HG03135 (cell line): ENCODE results near the gene AMZ2.

Experiments
- ATAC-seq: cut with Tn5 transposase; IDR thresholded peaks from one replicate; pipeline ENCODE4 v1.9.1; 2021; ENCODE audit warnings: mild to moderate bottlenecking, moderate library complexity; ENCODE audit not compliant: unreplicated experiment

The AMZ2 gene

GRCh38 chr17:68289936-68290267 is 42.1 kb downstream of the AMZ2 start:
- no peak for ATAC-seq

GRCh38 chr17:68290268-68290954 is 42.6 kb downstream of the AMZ2 start:
- ATAC-seq = no peak

GRCh38 chr17:68290955-68291835 is 43.4 kb downstream of the AMZ2 start, which contains the start of the genes ARSG and SLC16A6:
Gene ARSG (plus strand): TSS chr17:68291495. CDS start chr17:68307494, 15,999 bp downstream.
Gene SLC16A6 (minus strand): TSS chr17:68291127. CDS start chr17:68278320, 12,807 bp downstream.
- ATAC-seq = peak; percentile 52

- peak; percentile 58 for ATAC-seq
Measured at GRCh38 chr17:68291836-68292688, 44.2 kb downstream of the AMZ2 start.

- ATAC-seq = no peak
Measured at GRCh38 chr17:68292689-68293040, 44.8 kb downstream of the AMZ2 start.

GRCh38 chr17:68293490-68294195 is 45.8 kb downstream of the AMZ2 start:
- no peak for ATAC-seq

- no peak for ATAC-seq
Measured at GRCh38 chr17:68294196-68294555, 46.3 kb downstream of the AMZ2 start.

GRCh38 chr17:68294617-68295016 is 46.8 kb downstream of the AMZ2 start:
- no peak for ATAC-seq

GRCh38 chr17:68295086-68295485 is 47.2 kb downstream of the AMZ2 start:
- ATAC-seq = no peak

GRCh38 chr17:68296217-68297191 is 48.7 kb downstream of the AMZ2 start:
- ATAC-seq = no peak

- no peak for ATAC-seq
Measured at GRCh38 chr17:68297195-68297594, 49.4 kb downstream of the AMZ2 start.

- ATAC-seq = no peak
Measured at GRCh38 chr17:68298601-68299000, 50.8 kb downstream of the AMZ2 start.

GRCh38 chr17:68299817-68300216 is 52.0 kb downstream of the AMZ2 start:
- ATAC-seq = no peak

GRCh38 chr17:68301438-68301959 is 53.7 kb downstream of the AMZ2 start:
- ATAC-seq = no peak

GRCh38 chr17:68302066-68302564 is 54.3 kb downstream of the AMZ2 start:
- no peak for ATAC-seq

GRCh38 chr17:68302666-68303065 is 54.8 kb downstream of the AMZ2 start:
- no peak for ATAC-seq

- no peak for ATAC-seq
Measured at GRCh38 chr17:68304706-68305105, 56.9 kb downstream of the AMZ2 start.

- no peak for ATAC-seq
Measured at GRCh38 chr17:68305142-68305541, 57.3 kb downstream of the AMZ2 start.
